Measurements from ENCODE around the gene ITGB1BP1.

GRCh38 chr2:9471206-9471605 is 47.9 kb upstream of the ITGB1BP1 start:
- no peak for TF ChIP-seq CTCF (IDR thresholded peaks at IDR 0.05)
- TF ChIP-seq POLR2A (IDR thresholded peaks at IDR 0.05), result no peak
- TF ChIP-seq EP300 (IDR thresholded peaks at IDR 0.05), result no peak

All from stomach (tissue), 4 donors.